Regular cardiac myocyte (primary cell): ENCODE data around the gene FCSK. TPM values are rescaled to one million over a fixed set of nuclear protein-coding genes. Genes with fewer than 3 reads are reported as not detected.

ENCODE experiments used
- total RNA-seq: library from RNA; depleted of rRNA; stranded (reverse); fragments of >200 nt; gene quantifications from 2 replicates; pipeline ENCODE4 v1.2.3, GENCODE V29; 2014

FCSK gene
- total RNA-seq: 5.2 and 7.0 TPM in 2 replicates

DNA sequence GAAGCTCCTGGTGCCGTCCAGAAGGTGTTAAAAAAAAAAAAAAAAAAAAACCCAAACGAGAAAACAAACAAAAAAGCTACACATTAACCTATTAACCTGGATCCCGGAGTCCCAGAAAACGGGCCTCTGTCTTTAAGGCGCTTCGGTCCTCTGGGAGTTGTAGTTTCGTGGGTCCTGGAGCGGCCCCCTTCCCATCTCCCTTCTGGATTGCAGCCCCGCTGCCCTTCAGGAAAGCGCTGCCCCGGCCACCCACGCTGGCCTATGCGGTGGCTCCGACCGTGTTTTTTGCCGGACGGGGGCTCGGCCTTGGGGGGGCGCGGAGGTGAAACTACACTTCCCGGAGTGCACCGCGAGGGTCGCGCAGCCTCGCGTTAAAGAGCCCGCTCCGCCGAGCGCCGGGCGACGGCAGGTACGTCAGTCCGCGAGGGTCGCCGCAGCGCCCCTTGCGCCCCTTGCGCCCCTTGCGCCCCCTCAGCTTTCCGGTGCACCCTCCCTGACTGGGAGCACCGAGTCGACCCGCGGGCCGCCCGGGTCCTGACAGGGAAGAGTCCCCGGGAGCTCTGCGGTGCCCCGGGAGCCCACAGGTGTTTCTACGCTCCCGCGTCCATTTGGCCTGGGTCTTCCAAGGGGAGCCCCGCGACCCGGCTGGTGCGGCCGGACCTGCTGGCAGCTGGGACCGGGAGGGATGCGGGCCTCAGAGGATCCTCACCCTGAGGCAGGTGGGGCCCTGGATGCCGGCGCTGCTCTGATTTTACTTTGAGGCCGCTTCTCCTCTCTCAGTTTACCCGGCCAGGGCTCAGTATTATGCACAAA is at the start of gene FCSK:
Gene FCSK (plus strand): TSS at position 374 of the 813 bp plus-strand sequence. CDS start 8,596 bp downstream, outside the sequence.

DNA sequence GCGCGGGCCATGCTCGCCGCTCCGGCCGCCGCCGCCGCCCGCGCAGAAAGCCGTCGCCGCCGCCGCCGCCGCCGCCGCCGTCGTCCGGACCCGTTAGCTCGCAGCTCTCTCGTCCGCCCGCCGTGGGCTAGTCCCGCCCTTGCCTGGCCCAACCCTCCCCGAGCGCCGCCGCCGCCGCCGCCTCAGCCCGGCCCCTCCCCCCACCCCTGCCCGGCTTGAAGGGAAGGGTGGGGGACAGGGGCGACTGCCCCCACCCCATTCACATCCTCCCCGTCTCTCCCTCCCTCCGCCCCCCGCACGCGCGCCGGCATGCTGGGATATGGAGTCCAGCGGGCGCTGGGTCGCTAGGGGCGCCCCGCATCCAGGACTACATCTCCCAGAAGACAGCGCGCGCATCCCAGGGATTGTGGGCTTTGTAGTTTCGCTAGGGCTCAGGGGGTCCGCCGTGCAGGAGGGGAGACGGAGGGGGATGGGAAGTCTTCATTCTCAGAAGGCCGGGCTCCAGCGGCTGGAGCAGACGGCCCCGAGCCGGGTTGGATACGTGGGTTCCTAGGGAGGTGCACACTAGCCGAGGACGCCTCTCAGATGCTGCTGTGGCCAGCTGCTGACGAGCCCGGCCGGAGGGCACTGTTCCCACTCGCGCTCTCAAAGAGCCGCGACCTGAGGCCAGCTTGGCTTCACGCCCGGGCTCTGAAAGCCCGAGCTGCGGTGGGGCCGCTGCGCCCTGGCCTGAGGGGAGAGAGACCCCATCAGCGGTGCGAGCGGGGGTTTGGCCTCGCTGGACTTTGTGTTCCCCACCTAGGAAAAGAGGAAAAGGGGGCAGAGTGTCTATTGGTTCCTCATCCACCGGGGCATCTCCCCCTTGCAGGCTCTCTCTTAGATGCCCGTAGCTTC is 15.2 kb upstream of the FCSK start, which contains the start of gene ST3GAL2:
Gene ST3GAL2 (minus strand): TSS at position 132 of the 894 bp plus-strand sequence. CDS start 40,570 bp downstream, outside the sequence.

DNA sequence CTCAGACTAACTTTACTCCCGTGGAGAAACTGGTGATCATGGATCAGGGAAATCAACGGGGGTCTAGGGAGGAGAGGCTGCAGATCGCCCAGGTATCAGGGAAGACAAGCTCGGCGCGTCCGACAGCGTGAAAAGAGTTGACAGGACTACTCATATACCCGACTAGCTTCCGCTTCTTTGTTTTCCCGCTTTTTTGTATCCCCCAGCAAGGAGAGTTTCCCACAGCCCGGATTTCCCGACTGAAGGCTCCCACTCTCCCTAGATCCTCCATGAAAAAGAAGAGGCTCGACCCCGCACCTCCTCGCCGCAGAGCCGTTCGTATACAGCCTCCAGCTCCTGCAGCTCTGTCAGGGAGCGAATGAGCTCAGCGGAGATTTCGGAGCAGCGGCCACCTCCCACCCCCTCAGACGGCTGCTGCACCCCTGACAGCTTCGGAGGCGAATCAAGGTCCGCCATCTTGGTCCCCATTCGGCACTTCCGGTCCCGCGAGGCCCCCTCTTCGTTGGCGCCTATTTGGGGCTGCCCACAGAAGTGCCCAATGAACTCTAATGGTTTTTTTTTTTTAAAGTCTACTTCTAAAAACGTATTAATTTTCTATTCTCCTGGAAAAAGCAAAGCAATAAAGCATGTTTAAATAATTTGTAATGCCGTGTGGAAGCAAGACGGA is 68.8 kb downstream of the FCSK start, which contains the start of gene COG4:
Gene COG4 (minus strand): TSS at position 479 of the 667 bp plus-strand sequence. CDS start 11 bp downstream, at position 468.

DNA sequence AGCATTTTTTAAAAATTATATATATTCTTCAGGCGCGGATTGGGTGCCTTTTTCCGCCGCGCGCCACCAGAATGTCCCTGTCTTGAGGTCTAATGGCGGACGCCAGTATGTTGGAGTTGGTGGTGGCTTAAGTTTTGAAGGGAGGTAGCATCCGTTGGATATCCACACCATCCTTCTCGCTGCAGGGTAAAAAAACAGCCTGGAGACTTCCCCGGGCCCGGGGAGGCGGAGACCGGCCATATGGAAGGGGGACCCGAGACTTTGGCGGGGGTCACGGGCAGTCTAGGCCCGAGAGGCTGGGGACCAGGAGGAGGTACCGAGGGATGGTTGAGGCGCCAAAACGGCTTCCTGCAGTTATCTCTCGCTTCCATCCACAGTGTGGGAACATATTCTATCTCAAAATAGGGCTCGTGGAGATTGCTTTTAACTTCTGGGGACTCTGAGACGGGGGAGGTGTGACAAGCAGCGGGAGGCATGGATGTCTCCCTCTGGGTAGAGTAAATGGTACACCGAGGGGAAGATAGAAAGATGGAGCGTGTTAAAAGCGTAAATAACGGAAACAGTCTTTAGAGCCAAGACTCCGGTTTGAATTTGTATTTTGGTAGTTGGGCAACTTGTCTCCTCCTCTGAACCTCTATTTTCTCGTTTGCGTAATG is 69.5 kb downstream of the FCSK start, which contains the start of gene SF3B3:
Gene SF3B3 (plus strand): TSS at position 74 of the 656 bp plus-strand sequence. CDS start 2,841 bp downstream, outside the sequence.

Other genes with a start within 250 kb of the FCSK start
- gene EXOSC6, start 202.7 kb upstream of the FCSK start, total RNA-seq: 27.3 and 46.0 TPM in 2 replicates
- 163 and 239 TPM in 2 replicates for gene AARS1, start 165.1 kb upstream of the FCSK start, total RNA-seq
- 18.0 and 22.2 TPM in 2 replicates for gene DDX19B, start 155.4 kb upstream of the FCSK start, total RNA-seq
- 43.4 and 45.2 TPM in 2 replicates for gene DDX19A, start 107.7 kb upstream of the FCSK start, total RNA-seq
- gene ST3GAL2, start 15.5 kb upstream of the FCSK start, total RNA-seq: 21.4 and 27.0 TPM in 2 replicates
- gene COG4, start 69.0 kb downstream of the FCSK start, total RNA-seq: 81.7 and 104 TPM in 2 replicates
- 97.8 and 130 TPM in 2 replicates for gene SF3B3, start 69.2 kb downstream of the FCSK start, total RNA-seq
- 0.77 and 13.2 TPM in 2 replicates for gene IL34, start 192.0 kb downstream of the FCSK start, total RNA-seq
- gene MTSS2, start 231.5 kb downstream of the FCSK start, total RNA-seq: 9.4 and 11.0 TPM in 2 replicates